GM21737 (cell line): Measurements from ENCODE around the gene COPB1.

ENCODE experiments used
- ATAC-seq: cut with Tn5 transposase; IDR thresholded peaks from one replicate; pipeline ENCODE4 v1.9.1; 2021; ENCODE audit warnings: mild to moderate bottlenecking, moderate library complexity; ENCODE audit not compliant: unreplicated experiment

The COPB1 gene

DNA sequence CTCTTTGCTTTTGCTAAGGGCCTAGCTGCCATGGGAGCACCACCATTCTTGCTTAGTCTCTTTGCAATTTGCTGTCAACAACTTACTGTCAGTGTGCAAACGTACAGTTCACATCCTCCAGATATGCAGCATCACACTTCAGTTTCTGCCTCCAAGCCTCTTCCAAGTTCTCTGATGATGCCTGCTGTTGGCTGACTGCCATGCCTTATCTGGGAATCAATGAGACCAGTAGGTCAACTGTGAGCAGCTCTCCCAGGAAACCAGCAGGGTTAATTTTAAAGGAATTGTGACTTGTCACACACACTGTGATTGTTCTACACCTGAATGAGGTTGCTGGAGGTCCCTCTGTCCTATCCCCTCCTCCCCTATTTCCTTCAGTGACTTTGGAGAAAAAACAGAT lies 56.0 kb downstream of the COPB1 start:
- no peak for ATAC-seq

DNA sequence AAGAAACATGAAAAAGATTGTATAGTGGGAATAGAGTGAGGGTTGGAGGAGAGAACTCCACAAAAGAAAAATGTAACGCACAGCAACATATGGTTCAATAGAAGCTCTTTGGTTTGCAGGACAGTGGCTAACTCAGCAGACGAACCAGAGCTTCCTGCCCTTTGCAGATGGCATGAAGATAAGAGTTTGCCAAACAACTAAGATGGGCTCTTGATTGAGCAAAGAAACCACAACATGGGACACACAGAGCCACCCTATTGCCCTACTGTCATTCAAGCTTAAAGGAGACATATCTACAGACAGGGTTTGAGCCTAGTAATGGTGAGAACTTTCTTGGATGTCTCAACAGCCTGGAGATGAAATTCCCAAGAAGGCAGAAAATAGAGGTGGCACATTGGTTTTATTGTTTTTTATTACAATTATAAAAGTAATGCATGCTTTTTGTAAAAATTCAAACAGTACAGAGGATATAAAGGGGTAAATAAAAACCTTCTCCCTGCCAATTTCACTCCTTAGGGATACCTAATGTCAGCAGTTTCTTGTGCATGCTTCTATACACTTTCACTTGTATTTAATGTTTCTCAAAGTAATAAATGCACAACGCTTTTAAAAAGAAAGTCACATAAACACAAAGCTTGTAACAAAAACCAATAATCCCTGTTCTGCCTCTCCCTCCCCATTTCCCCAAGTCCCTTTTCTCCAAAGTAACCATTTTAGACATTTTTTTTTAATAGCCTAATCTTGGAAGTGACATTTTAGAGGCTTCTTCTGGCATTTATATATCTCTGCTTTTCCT lies 63.7 kb downstream of the COPB1 start:
- ATAC-seq = no peak

DNA sequence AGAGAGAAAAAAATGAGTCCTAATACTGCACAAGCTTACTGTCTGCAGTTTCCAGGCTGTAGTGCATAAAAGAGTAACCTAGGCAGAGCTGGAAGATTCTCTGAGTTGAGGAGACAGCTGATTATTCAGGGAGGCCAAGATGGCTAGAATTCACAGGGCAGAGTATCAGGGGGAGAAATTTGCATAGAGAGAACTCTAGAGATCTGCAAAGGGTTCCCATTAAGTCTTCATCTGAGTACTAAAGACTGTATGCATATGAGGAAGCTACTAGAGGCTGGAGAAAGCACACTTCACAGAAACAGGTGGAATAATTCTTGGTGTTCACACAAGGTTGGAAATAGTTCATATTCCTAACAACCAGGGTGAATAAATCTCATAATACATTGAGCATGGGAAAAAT lies 74.0 kb downstream of the COPB1 start:
- ATAC-seq = no peak

DNA sequence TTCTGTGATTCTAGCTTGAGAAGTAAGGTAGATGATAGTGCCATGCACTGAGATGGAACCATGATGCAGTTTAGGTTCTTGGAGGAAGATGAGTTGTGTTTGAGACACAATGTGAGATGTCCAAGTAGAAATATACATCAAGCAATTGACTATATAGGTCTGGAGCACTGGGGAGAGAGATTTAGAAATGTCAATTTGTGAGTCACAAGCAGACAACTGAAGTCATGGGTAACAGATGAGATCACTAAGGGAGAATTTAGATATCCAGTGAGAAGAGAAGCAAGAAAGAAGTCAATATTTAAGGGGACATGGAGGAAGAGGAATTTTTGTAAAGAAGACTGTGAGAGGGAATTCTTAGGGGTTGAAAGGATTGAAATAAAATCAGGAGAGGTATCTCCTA lies 75.5 kb downstream of the COPB1 start:
- ATAC-seq = no peak

DNA sequence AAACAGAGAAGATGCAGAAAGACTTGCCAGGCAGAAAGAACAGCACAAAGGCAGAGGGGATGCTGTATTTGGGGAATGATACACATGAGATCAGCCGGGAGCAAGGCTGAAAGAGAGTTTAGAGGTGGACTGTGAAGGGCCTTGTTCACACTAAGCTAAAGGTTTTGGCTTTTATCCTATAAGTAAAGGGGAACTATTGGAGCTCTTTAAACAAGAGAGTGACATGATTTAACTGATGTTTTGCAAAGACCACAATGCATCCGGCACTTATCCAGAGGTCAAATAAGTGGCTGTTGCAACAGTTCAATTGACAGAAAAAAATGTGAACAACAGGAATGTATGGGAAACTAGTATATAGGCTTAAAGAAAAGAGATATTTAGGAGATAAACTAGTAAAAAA lies 76.0 kb downstream of the COPB1 start:
- ATAC-seq = no peak

DNA sequence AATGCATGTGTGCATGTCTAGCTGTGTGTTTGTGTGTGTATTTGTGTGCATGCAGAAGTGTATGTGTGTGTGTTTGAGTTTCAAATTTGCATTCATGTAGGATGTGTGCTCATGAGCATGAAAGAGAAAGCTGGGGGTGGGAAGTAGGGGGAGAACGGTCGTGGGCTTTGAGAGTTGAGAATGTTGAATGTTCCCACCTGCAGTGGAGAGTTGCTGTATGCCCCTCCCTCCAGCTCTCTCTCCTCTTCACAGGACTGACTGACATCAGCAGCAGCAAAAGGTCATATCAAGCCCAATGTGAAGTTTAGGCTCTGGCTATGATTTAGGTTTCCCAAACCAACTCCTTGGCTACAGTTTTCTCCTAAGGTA lies 76.8 kb downstream of the COPB1 start:
- no peak for ATAC-seq

DNA sequence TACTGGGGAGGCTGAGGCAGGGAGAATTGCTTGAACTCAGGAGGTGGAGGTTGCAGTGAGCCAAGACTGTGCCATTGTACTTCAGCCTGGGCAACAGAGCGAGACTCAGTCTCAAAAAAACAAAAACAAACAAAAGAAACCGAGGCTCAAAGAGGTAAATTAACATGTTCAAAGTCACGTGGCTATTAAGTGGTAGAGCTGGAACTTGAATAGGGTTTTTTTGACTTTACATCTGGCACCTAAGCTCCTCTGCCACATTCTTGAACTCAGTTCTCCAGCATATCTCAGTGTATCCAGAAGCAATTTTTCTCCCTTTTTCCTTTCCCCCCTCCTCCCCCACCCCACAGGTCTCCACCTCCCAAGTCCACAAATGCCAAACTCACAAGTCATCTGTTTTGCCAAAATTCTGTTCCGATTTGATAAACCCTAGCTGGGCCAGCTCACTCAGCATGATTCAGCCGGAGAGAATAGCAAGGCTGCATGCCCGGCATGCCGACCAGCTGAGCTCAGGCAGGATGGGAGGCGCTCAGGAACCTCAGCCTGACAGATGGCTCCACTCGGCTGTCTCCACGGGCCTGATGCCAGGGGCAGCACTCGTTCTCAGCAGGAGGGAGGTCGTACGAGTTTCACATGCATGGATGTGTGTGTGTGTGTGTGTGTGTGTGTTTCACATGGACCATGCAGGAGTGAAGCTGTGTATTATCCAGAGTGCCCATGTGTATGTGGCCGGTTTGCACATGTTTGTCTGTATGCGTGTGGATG lies 77.4 kb downstream of the COPB1 start:
- no peak for ATAC-seq

DNA sequence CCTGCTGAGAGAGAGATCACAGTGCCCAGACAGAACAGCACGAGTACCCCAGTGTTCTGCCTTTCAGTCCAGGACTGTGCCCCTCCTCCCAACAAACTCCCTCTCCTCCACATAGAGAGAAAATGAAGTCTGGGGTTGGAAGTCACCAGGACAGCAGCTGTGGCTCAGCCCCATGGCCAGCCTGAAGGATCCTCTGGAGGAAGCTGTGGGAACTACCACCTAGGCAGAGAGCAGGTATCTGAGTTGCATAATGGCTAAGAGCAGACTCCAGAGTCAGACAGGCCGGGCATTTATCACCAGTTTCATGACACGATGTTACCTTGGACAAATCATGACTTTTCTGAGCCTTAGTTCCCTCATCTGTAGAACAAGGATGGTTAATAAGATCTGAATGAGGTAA lies 79.4 kb downstream of the COPB1 start:
- no peak for ATAC-seq

DNA sequence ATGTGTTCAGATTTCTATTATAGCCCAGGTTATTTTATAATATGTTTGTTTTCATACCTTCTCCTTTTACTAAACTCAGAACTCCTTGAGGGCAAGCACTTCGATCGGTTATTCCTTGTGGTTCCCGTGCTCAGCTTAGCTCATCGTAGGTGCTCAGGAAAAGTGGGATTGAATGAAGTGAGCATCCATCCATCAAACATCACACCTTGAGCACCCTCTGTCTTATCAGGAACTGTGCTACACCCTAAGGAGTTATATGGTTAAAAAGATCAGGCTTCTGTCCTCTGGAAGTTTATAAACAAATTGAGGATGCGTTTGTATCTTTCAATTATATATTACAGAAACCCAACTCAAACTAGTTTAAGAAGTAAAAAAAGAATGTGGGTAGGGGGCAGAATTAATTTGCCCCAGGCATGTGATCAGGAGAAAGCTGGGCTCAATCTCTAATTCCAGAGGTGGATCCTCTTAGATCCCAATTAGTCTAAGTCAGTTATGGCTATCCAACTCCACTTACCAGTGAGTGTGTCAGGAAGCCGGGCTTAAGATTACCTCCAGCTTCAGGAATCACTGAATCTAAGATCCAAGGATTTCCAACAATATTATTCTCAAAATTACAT lies 80.7 kb downstream of the COPB1 start:
- no peak for ATAC-seq

DNA sequence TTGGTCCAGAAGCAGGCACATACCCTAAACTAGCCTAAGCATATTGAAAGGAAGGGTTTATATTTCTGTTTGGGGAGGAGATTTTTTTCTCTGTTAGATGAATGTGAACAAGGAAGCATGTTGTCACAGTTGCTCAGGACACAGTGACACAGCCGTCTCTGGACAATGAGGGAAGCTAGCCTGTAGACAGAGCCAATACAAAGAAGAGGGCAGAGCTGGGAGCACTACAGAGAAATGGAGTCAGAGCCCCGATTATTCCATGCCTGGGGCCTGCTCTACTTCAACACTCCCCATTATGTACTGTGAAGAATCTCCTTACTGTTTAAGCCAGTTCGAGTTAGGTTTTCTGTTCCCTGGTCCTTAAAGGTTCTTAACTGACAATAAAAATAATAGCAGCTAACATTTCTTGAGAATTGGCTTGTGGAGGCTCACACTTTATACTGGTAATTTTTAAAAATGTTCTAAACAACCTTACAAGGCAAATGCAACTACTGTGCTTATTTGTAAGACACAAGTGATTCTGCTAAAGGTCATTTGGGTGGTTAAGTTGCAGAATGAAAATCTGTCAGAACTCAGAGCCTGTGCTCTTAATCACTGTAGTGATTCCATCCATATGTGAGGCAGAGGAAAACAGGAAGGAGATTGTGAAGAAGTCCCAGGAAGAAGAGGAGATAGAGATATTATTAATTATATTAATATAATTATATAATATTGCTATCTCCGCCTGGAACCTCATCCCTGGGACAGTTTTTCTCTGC lies 81.8 kb downstream of the COPB1 start:
- no peak for ATAC-seq

DNA sequence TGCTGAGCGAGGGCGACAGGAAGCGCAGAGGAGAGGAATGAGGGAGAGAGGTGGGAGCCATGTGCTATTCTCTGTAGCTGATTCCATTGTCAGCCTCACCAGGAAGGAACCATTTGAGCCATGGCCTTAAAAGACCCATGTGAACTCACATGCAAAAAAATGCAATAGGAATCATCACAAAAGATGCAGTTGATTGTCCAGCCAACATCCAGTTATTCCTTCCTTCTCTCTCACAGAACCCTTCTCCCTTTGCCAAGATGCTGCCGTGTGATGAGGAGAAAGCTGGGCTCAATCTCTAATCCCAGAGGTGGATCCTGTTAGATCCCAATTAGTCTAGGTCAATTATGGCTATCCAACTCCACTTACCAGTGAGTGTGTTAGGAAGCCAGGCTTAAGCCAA lies 82.4 kb downstream of the COPB1 start:
- ATAC-seq = no peak

DNA sequence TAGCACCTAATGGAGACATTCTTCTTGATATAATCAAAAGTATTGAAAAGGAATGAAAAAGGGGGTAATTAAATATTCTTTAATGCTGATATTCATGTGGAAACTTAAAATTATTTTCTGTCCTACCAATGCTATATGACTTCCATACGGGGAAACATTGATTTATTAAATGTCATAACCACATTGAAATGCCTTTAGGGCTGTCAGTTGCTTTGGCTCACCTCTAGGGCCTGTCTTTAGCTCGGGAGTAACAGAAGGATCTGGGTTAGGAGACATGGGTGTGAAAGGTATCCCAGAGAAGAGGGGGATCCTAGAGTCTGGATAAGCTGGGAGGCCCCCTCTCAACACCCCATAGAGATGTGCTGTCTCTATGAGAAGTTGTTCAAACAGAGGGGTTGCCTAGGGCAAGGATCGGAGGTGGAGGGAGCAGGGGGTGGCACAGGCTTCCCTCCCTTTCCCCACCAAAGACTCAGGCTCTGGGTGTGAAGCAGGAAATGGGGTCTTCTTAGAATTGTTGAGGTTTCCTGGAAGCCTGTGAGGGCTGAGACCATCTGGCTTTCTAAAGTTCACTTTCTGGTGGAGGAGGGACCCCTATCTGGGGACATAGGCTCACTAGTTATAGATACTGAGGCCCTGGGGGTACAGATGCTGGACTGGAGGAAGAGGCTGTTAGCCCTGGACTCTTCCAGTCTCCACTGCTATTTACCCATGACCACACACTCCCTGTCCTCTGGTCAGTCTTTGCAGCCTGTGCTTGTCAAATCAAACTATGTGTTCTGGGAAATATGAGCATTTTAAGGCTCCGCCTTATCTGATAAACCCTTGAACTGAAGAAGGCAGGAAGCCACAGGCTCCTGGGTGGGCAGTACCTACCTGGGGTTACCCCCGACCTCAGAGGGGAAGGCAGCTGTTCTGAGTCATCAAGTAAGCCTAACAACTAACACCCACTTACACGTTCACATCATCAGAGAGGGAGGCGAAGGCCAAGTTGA lies 84.8 kb downstream of the COPB1 start:
- ATAC-seq = peak; percentile 69

DNA sequence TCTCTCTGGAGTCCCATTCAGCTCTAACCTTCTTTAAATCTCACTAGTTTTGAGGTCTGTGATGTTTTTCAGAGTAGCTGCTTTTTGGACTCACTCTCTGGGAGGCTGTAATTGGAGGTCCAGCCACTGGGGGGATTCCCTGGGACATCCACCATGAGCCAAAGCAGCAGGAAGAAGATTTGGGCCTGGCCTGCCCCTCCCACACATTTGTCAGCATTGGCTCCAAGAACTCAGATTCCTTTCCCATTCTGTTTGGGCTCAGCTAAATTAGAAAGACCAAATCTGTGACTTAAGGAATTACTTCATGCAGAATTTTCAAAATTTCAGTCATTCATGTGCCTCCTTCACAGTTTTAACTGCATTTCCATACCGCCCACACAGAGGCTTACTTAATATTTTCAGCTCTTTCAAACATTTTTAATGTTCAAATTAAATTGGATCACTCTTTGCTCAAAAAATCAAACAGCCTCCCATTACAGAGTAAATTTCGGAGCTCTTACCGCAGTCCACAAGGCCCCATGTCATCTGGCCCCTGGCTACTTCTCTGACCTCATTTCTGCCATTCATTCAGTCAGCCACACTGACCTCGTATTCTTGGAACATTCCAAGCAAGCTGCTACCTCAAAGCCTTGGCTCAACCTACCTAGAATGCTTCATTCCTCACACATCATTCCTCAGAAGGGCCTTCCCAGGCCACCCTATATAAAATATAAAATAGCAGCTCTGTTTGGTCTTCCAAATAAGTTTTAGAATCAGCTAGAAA lies 86.1 kb downstream of the COPB1 start:
- no peak for ATAC-seq

DNA sequence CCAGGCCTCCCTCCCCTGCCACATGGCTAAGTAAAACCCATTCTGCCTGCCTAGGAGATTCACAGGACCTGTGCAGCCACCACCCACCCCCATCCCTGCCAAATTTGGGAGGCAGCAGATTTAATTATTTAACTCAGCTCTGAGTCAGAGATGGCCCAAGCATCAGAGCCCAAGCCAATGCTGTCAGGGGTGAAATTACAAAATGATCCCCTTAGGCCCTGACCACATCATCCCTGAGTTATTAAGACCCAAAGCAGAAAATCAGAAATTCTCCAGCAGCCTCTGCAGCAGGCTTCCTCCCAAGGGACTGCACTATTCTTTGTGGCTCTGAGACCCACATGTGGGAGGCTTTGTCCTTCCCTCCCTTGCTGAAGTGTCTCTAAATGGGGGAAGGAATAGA lies 87.8 kb downstream of the COPB1 start:
- ATAC-seq = no peak

DNA sequence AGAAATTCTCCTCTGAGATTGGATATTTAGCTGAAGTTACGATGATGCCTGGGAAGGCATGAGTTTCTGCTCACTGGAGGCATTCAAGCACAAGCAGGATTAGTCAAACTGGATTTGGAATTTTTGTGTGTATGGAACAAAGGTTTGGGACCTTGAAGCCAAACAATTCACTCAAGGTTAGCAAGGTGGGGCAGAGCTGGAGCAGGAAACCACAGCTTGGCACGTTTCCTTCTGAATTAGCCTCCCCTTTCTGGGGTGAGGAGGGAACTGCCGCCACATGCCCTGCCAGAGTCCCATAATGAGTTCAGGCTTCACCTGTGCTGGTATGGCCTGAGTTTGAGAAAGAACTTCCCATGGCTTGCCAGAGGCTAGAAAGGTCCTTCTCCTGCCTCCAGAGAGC lies 89.7 kb downstream of the COPB1 start:
- no peak for ATAC-seq

DNA sequence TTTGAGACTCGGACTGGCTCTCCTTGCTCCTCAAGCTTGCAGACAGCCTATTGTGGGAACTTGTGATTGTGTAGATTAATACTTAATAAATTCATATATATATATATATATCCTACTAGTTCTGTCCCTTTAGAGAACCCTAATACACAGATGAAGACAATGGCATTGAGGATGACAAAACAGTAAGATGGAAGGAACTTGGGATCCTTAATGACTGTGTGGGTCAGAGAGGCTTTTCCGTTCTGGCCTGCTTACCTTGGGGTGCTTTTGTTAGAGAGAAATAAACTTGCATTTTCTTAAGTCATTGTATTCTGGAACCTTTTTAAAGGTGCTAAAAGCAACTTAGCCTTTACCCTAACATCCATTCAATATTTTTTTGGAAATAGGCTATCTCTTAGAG lies 91.0 kb downstream of the COPB1 start:
- ATAC-seq = no peak
